ENCODE data around the gene SELENOI.

- no peak for TF ChIP-seq TAF1 (IDR thresholded peaks at IDR 0.05; ENCODE audit: borderline replicate concordance, low read depth, low read length)
- TF ChIP-seq PAX8 (IDR thresholded peaks at IDR 0.05): no peak
- no peak for TF ChIP-seq POLR2A (IDR thresholded peaks at IDR 0.05; ENCODE audit: low read depth, low read length)
Measured at GRCh38 chr2:26394694-26395093, 48.8 kb downstream of the SELENOI start.
